ENCODE results near the gene ASPDH. TPM values are rescaled to one million over a fixed set of nuclear protein-coding genes. Genes with fewer than 3 reads are reported as not detected.

Gene ASPDH
- polyA plus RNA-seq (2012; ENCODE audit: insufficient read depth, insufficient read length, low read depth): 13.9 TPM

DNA sequence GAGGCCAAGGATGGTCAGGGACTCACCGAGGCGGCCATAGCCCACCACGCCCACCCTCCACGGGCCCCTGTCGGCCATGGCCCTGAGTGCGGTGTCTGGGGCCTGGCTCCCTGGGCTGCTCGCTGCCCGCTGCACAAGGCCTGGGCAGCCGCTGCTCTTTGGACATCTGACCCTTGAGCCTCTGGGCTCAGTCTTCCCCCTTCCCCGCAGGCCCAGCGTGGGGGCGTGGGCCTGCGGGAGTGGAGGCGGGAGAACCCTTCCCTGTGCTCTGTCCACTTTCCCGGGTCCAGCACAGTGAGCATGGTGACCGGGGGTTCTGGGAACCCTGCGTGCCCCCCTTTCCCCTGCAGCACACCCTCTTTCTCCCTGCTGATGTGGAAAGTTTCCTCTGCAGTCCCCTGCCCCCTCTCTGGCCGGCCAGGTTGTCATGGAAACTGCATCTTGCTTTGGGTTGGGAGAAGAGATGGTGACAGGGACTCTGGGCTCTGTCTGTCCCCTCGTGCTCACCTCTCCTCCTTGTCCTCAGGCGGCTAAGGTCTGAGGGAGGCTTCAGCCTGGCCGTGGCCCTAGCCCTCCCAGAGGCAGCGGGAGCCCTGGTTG, at the start of gene ASPDH:
Gene ASPDH, minus strand, starts transcription at position 168 of the 600 bp plus-strand sequence. Its CDS starts 90 bp downstream, at position 78.
- H3K9me3 ChIP-seq: no peaks in the 10 kb centered on the region
- peaks cover 3% of the 10 kb centered on the region for H3K4me1 ChIP-seq
- no peaks in the 10 kb centered on the region for H3K36me3 ChIP-seq
- H3K27me3 ChIP-seq: no peaks in the 10 kb centered on the region
- H3K4me3 ChIP-seq (ENCODE audit: low read depth, low read length): peak within 1 kb of the TSS; percentile 51
- no peak for TF ChIP-seq CTCF (IDR thresholded peaks at IDR 0.05; ENCODE audit: low read depth, low read length)
- no peak for DNase-seq

GRCh38 chr19:50562996-50563395, 49.3 kb upstream of the ASPDH start:
- Histone ChIP-seq H3K9me3 (no peaks in the 10 kb centered on the region), H3K4me1 (no peaks in the 10 kb centered on the region), H3K4me3 (ENCODE audit: low read depth, low read length) (no peak overlapping the region), H3K27me3 (peaks cover 59% of the 10 kb centered on the region), H3K36me3 (no peaks in the 10 kb centered on the region)
- no peak for DNase-seq
- no peak for TF ChIP-seq CTCF (IDR thresholded peaks at IDR 0.05; ENCODE audit: low read depth, low read length)

DNA sequence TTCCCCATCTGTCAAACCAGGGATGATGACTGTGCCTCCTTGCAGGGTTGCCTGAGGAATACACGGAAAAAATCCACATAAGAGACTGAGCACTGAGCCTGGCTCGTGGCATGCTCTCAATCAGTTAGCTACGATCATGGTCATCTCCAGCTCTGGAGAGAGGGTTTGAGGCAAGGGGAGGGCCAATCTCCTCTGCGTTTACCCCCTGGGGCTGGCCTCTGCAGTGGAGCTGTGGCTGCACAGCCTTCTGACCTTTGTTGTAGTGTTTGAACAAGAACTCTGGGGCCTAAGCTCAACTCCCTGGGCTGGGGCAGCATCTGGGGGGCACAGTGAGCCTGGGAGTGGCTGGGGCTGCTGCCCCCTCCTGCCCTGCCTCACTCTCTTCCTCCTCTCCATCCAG, 48.6 kb upstream of the ASPDH start:
- Histone ChIP-seq H3K27me3 (peaks cover 59% of the 10 kb centered on the region), H3K9me3 (no peaks in the 10 kb centered on the region), H3K4me3 (ENCODE audit: low read depth, low read length) (no peak overlapping the region), H3K36me3 (no peaks in the 10 kb centered on the region), H3K4me1 (no peaks in the 10 kb centered on the region)
- DNase-seq: no peak
- TF ChIP-seq CTCF (IDR thresholded peaks at IDR 0.05; ENCODE audit: low read depth, low read length): no peak

DNA sequence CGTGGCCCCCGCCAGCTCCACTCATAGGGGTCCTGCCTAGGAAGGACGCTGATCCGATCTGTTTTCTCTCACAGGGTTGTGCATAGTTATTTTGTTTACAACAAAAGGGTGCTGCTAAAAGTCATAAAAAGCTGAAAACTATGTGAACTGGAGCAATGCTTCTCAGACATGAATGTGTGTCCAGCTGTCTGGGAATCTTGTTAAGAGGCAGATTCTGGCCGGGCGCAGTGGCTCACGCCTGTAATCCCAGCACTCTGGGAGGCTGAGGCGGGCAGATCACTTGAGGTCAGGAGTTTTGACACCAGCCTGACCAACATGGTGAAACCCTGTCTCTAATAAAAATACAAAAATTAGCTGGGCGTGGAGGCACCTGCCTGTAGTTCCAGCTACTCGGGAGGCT, 45.9 kb upstream of the ASPDH start:
- no peaks in the 10 kb centered on the region for H3K9me3 ChIP-seq
- no peak overlapping the region for H3K4me3 ChIP-seq (ENCODE audit: low read depth, low read length)
- no peak for TF ChIP-seq CTCF (IDR thresholded peaks at IDR 0.05; ENCODE audit: low read depth, low read length)
- H3K36me3 ChIP-seq: no peaks in the 10 kb centered on the region
- no peak for DNase-seq
- peaks cover 37% of the 10 kb centered on the region for H3K27me3 ChIP-seq
- H3K4me1 ChIP-seq: no peaks in the 10 kb centered on the region

DNA sequence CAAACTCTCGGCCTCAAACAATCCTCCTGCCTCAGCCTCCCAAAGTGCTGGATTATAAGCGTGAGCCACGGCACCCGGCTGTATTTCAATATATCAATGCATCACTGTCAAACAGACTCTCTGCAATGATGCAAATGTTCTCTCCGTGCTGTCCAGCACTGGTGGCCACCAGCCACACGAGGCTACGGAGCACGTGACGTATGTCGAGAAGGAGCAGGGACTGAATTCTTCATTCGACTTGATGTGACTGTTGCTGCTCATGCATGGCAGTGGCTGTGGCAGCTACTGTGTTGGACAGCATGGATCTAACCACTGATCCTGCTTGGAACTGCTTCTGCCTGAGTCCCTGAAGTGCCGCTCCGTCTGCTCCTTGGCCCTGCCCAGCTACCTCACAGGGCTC, 44.7 kb upstream of the ASPDH start:
- no peak for TF ChIP-seq CTCF (IDR thresholded peaks at IDR 0.05; ENCODE audit: low read depth, low read length)
- no peaks in the 10 kb centered on the region for H3K36me3 ChIP-seq
- H3K4me3 ChIP-seq (ENCODE audit: low read depth, low read length): no peak overlapping the region
- peaks cover 27% of the 10 kb centered on the region for H3K27me3 ChIP-seq
- no peaks in the 10 kb centered on the region for H3K4me1 ChIP-seq
- DNase-seq: no peak
- H3K9me3 ChIP-seq: no peaks in the 10 kb centered on the region

DNA sequence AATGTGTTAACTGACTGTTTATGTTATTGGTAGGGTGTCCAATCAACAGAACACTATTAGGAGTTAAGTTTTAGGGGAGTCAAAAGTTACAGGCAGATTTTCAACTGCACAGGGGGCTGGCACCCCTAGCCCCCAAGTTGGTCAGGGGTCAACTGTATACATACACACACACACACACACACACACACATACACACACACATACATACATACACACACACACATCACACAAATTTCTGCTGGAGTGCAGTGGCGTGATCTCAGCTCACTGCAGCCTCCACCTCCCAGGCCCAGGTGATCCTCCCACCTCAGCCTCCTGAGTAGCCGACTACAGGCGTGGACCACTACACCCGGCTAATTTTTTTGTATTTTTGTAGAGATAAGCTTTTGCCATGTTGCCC, 44.3 kb upstream of the ASPDH start:
- no peaks in the 10 kb centered on the region for H3K9me3 ChIP-seq
- H3K4me3 ChIP-seq (ENCODE audit: low read depth, low read length): no peak overlapping the region
- peaks cover 23% of the 10 kb centered on the region; the same call in 1 of the 2 replicates for H3K27me3 ChIP-seq
- no peaks in the 10 kb centered on the region for H3K4me1 ChIP-seq
- H3K36me3 ChIP-seq: no peaks in the 10 kb centered on the region
- TF ChIP-seq CTCF (IDR thresholded peaks at IDR 0.05; ENCODE audit: low read depth, low read length): no peak
- no peak for DNase-seq
